GM03348 (cell line): ENCODE results near the gene GSE1.
A peak's percentile ranks its signal among the peaks of the same experiment; 100 is the strongest.

Experiments used
- DNase-seq: peaks from one replicate; pipeline ENCODE4 v3.0.0; 2012; ENCODE audit warnings: low spot score

GSE1 gene

DNA sequence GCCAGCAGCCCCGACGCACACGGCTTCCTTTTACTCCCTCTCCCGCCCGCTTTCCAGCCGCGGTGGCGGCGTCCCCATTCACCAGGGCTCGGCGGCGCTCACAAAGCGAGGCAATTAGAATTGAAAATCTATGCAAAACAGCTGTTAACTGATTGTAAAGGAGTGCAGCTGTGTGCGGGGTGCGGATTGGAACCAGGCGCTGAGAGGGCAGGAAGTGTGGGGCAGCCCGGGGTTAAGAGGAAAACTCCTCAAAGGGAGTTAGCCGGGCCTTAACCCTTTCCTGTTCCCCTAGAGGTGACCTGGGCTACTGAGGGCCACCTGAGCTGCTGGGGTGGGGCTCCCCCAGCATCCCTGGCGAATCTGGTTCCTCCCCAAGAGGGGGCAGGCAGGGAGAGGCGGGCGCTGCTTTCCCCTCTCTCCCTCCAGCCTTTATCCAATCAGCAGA, 5.8 kb upstream of the GSE1 start:
- no peak for DNase-seq

- no peak for DNase-seq
These were observed 5.2 kb upstream of the GSE1 start for GRCh38 chr16:85607796-85608514.

DNA sequence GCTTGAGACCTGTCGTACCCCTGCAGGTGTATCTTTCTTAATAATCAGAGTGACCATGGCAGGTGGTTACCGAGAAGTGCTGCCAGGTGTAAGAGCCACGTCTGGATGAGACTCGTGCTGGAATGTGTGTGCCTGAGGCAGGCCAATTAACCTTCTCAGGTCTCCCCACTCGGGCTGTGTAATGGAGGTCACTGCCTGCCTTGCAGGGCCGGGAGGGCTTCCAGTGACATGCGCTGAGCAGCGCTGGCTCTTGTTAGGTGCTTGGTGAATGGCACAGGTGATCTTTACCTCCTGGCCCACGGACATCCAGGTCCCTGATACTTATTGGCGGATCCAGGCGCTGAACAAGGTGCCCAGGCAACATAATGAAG, 4.6 kb upstream of the GSE1 start:
- no peak for DNase-seq

- DNase-seq = no peak
These were observed 4.2 kb upstream of the GSE1 start for GRCh38 chr16:85608887-85609286.

GRCh38 chr16:85609539-85609938, 3.6 kb upstream of the GSE1 start:
- no peak for DNase-seq

- no peak for DNase-seq
These were observed 3.1 kb upstream of the GSE1 start for GRCh38 chr16:85610059-85610445.

- peak; percentile 95 for DNase-seq
These were observed 2.5 kb upstream of the GSE1 start for GRCh38 chr16:85610446-85611193.

GRCh38 chr16:85611194-85611443, 2.0 kb upstream of the GSE1 start:
- peak; percentile 62 for DNase-seq

- DNase-seq = peak; percentile 96
These were observed 1.5 kb upstream of the GSE1 start for GRCh38 chr16:85611444-85612190.

DNA sequence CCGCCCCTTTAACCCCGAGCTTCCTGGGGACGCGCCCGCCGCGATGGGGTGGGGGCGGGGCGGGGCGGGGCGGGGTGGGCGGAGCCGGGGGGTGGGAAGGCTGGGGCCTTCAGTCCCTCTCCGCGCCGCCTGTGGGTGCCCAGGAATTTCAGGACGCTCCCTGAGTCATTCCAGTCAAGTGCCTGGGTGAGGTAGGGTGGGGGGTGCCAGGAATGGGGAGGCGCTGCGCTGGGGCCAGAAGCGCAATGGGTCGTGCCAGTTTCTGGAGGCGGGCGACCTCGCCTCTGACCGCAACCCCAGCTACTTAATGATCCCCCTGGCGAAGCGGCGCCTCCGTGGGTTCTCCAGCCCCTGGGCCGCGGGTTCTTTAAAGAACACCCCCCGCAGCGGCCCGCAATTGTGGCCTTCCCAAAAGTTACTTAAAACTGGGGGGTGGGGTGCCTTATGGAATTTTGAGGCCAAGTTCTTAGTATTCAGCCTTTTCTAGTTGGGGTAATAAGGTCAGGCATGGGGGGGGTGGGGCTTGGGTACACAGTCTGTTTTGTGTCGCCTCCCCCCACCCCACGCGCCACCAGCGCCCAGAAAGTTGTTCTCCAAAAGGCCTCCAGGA, 826 bp upstream of the GSE1 start:
- peak; percentile 99 for DNase-seq

- DNase-seq = peak; percentile 77
These were observed 649 bp downstream of the GSE1 start for GRCh38 chr16:85613604-85614337.

DNA sequence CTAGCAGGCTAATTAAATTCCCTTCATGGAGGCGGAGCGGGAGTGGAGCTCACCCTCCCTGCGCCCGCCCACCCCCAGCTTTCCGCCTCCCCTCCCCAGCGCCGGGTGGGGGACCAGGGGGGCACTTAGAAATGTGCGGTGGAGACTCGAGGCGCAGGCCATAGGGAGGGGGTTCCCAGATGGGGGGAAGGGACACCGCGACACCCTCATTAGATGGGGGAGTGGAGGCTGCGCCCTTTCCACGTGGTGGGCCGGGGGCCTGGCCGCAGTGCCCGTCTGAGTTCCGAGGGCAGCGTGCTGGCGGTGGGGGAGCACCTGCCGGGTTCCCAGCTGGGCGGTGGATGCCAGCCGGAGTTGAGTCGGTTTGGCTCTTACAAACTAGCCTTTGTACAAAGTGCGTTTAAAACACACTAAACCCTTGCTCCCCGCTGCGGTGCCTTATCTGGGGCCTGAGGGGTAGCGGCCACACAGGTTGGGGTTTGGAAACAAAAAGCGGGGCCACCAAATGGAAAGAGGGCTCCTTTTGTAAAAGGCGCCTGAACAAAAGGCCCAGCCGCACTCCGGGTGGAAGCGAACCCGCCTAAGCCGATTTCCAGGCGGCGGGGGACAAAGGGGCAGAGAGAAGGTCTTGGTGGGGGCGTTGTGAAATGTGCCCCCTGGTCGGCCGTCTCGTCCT, 1.4 kb downstream of the GSE1 start:
- DNase-seq = no peak

GRCh38 chr16:85615014-85615851, 2.1 kb downstream of the GSE1 start:
- no peak for DNase-seq

GRCh38 chr16:85615852-85616606, 2.9 kb downstream of the GSE1 start:
- DNase-seq = peak; percentile 88

DNA sequence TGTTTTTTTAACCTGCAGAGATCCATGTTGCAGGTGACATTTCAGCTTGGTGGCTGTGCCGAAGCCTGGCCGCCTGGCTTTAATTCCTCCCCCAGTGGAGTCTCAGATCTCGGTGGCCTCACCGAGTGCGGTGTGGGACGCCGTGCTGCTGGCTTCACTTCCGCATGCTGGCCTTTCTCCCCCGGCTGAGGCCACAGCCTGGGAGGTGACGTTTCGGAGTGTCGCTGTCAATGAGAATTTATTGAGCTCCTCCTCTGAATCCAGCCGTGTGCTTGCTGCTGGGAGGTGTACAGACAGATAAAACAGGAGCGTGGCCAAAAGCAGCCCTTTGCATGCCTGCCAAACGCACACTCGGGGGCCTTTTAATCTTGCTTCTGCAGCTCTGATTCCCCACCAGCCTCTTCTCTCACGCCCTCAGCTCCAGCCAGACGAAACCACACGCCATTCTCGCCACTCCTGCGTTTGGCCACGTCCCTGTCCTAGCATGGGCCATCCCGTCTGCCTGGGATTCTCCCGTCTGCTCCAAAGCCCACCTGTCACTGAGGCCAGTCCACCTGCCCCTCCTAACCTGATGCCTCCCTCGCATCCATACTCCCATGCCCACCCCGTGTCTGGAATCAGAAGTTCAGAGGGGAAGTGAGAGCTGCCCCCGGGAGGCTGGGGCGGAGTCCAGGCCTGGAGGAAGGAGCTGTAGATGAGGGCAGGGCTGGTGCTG, 3.6 kb downstream of the GSE1 start:
- no peak for DNase-seq

GRCh38 chr16:85617948-85618347, 4.8 kb downstream of the GSE1 start:
- no peak for DNase-seq

DNA sequence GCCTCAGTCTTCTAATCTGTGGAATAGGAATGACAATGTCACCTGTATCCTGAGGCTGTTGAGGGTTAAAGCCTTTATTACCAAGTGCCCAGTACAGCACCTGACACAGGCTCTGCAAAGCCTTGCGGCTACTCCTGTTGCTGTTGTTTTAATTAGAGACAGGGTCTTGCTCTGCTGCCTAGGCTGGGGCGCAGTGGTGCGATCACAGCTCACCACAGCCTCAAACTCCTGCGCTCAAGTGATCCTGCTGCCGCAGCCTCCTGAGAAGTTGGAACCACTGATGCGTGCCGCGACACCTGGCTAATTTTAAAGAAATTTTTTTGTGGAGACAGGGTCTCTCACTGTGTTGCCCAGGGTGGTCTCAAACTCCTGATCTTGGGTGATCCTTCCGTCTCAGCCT, 5.4 kb downstream of the GSE1 start:
- DNase-seq = no peak

DNA sequence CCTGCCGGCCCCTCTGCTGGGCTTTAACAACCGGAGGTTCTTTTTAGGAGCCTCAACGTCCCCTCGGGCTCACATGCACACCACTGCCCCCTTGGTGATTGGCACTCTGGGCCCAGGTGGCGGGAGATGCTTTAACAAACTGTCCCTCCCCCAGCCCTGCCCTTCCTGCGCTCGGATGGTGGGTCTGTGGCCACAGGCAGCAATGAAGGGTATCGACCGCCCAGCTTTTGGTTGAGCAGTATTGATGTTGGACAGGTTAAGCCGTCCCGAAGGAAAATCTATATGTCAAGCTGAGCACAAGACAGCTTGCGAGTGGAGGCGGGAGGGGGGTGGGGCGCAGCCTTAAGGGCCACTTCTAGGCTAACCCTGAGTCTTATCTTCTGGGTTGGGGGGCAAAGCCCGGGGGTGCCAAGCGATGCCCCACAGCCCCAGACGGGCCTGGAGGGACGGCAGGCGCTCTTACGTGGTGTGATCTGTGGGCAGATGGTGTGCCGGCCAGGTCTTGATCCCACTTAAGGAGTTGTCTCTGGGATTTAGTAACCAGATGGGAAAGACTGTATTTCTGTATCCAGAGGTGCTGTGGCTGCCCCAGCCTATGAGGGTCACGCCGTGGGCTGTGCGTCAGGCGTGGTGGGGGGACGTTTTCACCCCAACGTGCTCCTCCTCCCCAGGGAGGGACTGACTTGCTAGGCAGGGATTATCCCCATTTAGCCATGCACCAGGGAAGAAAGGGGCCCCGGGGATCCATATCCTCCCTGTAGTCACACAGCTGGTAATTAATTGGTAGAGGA, 6.2 kb downstream of the GSE1 start:
- no peak for DNase-seq
